Inflammatory macrophage (primary cell): ENCODE measurements around the gene GNAT1.
A peak's percentile ranks its signal among the peaks of the same experiment; 100 is the strongest.

ENCODE experiments used
- DNase-seq, 2 donors: peaks; one replicate each; pipeline ENCODE4 v3.0.0-alpha.2; 2020 to 2022

GNAT1 gene

DNA sequence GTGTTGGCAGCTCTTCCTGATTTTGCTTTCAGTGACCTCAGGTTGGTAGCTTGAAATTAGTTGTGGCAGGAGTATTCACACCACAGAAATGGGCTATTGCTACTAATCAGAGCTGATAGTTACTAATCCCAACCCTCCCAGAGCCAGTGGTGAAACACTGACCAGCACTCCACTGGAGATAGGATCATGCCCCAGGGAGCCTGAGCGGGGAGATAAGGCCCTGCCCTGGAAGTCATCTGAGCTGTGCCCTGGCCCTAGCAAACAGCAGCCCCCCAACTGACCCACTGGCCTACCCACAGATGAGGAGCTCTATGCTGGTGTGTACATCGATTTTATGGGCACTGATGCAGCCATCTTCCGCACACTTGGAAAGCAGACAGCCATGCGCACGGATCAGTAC is 9.4 kb upstream of the GNAT1 start:
- no peak for DNase-seq

DNA sequence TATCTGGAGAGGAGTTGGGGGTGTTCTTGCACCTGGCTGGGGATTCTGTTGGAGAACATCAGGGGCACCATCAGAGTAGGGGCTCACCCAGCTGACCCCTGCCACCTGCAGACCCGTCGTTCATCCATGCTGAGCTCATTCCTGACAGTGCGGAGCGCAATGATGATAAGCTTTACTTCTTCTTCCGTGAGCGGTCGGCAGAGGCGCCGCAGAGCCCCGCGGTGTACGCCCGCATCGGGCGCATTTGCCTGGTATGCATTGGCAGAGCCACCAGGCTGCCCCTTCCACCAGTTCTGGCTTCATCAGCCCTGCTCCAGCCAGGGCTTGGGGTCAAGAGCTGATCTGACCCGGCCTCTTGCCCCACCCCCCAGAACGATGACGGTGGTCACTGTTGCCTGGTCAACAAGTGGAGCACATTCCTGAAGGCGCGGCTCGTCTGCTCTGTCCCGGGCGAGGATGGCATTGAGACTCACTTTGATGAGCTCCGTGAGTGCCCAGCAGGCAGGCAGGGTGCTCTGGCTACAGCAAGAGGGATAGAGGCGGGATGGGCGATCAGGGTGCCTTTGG is 8.8 kb upstream of the GNAT1 start:
- no peak for DNase-seq

DNA sequence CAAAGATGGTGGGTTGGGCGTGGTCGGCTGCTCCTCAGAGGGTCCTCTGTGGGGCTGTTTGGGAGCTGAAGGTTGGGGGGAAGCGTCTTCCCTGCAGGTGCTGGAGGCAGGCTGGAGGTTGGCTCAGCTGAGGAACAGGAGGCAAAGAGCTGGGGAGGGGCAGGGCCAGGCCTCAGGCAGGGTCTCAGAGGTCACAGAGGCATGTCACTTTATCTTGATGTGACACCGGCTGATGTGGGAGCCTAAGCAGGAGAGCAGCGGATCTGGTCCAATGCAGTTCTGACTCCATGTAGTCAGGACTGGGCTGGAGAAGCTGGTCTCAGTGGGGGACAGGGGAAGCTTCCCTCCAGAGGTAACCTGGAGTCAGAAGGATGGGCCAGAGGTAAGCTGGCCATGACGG is 7.7 kb upstream of the GNAT1 start:
- DNase-seq: no peak

DNA sequence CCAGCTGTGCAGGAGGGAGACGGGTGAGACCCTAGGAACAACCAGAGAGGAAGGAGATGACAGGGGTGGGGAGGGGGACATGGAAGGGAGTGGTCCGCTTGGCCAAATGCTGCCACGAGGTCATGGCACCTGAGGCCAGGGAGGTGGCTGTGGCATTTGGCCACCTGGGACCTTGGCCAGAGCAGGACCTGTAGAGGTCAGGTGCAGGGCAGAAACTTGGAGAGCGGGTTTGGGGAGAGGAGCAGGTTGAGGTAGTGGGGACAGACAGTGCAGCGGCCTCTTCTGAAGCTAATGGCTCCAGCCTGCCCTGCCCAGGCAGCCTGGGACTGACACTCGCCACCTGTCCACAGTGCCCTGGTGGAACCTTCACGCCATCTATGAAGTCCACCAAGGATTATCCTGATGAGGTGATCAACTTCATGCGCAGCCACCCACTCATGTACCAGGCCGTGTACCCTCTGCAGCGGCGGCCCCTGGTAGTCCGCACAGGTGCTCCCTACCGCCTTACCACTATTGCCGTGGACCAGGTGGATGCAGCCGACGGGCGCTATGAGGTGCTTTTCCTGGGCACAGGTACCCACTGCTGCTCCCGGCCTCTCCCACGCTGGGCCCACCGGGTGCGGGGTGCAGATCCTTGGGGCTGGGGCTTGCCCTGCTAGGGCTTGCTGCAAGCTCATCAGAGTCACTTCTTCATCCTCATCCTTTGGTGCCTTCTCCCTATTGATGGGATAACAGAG is 7.0 kb upstream of the GNAT1 start:
- DNase-seq: no peak

DNA sequence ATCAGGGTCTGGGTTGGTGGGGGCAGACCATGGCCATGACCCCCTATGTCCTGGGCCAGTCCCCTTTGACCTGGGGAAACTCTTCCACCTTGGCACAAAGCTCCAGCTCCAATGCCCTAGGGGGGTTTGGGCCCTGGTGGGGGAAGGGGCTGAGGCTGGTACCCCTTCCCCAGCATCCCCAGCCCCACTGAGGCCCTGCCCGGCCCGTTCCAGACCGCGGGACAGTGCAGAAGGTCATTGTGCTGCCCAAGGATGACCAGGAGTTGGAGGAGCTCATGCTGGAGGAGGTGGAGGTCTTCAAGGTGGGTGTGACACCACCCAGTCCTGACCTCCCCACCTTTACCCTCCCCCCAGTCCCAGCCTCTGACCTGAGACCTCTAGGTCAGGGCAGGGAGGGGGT is 6.2 kb upstream of the GNAT1 start:
- no peak for DNase-seq

DNA sequence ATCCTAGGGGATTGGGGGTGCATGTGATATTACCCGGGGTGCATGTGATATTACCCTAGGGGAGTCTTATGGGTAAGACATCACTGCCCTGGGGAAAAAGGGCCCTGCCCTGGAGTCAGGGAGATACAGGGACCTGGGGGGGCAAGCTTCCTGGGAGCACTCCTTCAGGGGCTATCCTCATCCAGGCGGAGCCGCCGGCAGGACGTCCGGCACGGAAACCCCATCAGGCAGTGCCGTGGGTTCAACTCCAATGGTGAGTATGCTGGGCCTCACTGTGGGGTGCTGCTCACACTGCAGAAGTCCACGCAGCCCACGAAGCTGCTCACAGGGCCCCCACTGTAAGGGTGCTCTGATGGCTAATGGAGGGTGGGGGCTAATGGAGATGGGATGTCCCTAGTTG is 5.3 kb upstream of the GNAT1 start:
- DNase-seq: no peak

DNA sequence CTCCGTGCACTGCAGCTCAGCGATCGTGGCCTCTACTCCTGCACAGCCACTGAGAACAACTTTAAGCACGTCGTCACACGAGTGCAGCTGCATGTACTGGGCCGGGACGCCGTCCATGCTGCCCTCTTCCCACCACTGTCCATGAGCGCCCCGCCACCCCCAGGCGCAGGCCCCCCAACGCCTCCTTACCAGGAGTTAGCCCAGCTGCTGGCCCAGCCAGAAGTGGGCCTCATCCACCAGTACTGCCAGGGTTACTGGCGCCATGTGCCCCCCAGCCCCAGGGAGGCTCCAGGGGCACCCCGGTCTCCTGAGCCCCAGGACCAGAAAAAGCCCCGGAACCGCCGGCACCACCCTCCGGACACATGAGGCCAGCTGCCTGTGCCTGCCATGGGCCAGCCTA is 3.7 kb upstream of the GNAT1 start:
- no peak for DNase-seq

DNA sequence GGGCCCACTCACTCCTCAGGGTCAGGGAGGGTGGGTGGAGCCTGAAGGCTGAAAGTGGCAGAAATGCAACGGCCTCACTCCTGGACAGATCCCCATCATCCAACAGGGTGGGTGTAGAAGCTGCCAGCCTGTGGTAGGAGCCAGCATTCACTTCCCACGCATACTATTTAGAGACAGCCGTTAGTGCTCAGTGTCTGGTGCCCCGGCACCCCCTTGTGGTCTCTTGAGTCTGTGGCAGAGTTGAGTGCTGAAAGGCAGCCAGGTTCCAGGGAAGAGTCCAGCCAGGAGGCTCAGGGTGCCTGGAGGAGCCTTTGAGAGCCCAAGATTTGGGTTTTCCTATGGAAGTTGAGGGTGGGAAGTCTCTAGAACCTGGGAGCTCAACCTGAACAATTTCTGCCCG is 2.1 kb upstream of the GNAT1 start:
- peak; percentile 72 to 87 for DNase-seq

DNA sequence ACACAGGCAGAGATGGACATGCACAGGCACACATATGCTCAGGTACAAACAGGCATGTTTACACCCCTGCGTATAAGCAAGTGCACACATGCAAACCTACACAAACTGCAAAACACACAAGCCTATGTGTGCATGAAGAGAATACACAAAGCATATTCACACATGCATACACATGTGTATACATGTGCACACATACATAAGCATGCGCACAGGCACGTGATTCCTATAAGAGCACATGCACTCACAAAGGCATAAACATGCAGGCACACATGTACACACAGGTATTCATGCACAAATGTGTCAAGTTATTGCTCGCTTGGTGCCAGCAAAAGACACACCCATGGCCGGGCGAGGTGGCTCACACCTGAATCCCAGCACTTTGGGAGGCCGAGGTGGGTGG is 1.4 kb upstream of the GNAT1 start:
- DNase-seq: no peak

DNA sequence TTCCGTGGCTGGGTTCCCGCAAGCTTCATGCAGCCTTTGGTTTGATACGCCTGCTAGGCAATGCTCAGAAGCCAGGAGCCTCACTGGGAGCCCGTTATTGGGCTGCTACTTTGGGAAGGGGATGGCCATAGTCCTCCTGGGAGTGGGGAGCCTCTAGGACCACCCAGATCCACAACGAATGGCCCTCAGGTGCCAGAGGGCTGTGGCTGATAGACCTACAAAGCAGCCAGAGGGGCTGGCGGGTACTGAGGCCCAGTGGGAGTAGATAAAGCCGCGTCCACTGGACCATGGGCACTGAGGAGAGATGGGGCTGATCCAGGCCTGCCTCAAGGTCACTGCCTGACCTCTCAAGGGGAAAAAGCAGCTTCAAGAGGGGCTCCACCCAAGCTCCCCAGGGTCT is 714 bp downstream of the GNAT1 start:
- no peak for DNase-seq

DNA sequence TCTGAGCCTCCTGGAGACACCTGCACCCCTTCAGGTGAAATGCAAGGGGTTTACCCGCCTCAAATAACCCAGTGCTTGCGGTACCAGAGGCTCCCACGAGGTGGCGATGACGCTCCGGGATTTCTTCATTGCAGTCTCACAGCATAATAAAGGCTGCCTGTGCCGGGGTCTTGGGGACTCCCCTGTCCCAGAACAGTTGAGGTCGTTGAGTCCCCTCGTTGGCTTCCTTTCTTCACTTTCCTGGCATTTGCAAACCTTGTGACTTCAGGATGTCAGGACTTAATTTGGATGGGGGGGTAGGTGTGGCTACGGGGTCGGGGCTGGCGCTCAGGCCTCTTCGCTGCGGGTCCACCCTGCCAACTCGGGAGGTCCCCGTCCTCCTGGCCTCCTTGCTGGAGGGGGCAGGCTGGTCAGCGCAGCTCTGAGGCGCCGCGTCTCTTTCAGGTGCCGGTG is 1.3 kb downstream of the GNAT1 start:
- DNase-seq: peak; percentile 63 to 65

DNA sequence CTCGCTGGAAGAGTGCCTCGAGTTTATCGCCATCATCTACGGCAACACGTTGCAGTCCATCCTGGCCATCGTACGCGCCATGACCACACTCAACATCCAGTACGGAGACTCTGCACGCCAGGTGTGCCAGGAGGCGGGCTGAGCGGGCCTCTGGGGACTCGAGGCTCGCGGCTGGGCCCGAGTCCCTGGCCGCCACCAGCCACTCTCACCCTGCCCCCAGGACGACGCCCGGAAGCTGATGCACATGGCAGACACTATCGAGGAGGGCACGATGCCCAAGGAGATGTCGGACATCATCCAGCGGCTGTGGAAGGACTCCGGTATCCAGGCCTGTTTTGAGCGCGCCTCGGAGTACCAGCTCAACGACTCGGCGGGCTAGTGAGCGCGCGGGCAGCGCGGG is 1.9 kb downstream of the GNAT1 start:
- DNase-seq: no peak

DNA sequence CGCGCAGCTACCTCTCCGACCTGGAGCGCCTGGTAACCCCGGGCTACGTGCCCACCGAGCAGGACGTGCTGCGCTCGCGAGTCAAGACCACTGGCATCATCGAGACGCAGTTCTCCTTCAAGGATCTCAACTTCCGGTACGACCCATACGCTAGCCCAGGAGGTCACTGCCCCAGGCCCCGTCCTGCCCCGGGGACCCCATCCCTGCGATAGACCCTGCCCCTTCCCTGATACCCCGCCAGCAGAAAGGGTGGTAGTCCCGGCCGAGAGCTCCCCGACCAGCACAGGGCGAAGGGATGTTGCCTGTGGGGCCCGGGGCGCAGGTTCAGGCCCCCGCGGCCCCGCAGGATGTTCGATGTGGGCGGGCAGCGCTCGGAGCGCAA is 2.3 kb downstream of the GNAT1 start:
- DNase-seq: no peak

DNA sequence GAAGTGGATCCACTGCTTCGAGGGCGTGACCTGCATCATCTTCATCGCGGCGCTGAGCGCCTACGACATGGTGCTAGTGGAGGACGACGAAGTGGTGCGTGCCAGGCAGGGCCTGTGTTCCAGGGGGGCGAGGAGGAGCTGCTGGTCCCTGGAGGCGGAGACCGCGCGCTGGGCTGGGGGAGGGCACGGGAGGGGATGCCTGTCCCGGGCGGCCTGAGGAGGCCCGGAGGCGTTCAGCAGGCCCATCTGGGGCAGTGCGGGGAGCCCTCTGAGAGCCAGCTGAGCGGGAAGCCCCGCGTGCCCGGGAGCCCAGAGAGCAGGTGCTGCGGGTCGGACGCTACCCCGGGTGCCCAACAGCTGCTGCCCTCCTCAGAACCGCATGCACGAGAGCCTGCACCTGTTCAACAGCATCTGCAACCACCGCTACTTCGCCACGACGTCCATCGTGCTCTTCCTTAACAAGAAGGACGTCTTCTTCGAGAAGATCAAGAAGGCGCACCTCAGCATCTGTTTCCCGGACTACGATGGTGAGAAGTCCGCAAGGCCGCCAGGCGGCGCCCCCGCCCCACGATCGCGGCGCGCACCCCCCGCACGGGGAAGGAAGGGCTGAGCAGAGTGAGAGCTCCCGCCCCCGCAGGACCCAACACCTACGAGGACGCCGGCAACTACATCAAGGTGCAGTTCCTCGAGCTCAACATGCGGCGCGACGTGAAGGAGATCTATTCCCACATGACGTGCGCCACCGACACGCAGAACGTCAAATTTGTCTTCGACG is 2.9 kb downstream of the GNAT1 start:
- peak; percentile 15 to 32 for DNase-seq

DNA sequence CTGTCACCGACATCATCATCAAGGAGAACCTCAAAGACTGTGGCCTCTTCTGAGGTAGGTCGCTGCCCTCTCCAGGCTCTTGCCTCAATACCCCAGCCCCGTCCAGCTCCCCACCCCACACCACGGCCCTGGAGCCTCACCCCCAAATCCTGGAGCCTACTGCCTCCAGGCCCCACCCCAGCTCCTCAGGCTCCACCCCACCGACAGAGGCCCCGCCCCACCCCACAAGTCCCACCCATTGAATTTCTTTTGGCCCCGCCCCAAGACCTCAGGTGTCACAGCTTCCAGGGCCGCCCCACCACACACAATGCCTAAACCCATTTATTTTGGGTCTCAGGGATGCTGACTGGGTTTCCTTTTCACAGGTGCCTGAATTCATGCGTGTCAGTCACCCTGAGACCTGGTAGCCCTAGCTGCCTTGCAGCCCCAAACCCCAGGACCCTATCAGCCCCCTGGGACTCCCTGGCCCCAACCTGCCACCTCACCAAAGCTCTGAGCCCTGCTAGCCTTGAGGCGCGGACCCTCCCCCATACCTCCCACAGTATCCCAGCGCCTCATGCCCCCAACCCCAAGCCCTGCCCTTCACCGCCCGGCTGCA is 3.6 kb downstream of the GNAT1 start:
- no peak for DNase-seq

DNA sequence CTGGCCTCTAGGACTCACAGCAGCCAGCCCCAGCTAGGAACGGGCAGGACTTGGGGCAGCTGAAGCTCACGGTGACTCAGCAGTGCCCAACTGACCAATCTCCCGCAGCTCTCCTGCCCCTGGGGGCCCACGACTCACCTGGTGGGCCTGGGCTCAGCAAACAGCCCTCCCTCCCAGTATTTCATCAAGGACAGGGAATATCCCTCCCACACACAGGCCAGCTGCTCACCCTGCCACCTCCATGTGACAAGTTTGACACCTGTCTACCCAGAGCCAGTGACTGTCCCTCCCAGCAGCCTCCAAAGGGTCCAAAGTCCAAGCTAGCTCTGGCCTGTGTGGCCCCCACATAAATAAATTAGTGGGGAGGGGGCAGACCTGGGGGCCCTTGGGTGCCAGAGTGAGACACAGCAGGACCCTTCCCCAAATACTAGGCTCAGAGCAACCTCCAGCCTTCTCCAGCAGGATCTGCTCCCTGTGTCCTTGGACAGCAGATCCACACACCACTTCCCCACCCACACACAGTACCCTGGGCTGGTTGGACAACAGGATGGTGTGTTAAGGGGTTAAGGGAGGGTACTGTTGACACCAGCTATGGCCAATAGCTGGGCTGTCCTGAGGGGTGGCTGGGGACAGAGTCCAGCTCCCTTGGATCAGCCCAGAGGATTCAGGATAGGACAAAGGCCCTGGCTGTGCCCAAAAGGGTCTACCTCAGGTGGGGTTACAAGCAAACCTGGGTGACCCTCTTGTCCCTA is 4.3 kb downstream of the GNAT1 start:
- no peak for DNase-seq

DNA sequence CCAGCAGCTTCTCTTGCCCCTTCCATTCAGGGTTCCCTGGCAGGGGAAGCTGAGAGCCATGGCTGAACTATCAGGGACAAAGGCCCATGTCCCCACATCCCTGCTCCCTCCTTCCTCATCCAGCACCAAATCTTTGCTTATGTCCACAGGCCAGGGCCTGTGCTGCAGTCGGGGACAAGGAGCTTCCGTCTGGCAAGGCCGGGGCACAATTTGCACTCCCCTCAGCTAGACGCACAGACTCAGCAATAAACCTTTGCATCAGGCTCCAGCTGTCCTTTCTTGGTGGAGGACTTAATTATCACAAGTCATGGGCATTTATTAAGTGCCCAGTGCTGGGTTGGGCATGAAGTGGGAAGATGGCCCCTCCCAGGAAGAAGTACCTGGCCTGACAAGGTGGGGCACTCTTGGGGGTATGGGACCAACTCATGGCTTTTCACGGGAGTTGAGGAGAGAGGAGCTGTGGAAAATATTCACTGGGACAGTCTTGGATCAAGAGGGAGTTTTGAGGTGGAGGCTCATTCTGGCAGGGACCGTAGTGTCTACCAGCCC is 4.9 kb downstream of the GNAT1 start:
- DNase-seq: no peak

DNA sequence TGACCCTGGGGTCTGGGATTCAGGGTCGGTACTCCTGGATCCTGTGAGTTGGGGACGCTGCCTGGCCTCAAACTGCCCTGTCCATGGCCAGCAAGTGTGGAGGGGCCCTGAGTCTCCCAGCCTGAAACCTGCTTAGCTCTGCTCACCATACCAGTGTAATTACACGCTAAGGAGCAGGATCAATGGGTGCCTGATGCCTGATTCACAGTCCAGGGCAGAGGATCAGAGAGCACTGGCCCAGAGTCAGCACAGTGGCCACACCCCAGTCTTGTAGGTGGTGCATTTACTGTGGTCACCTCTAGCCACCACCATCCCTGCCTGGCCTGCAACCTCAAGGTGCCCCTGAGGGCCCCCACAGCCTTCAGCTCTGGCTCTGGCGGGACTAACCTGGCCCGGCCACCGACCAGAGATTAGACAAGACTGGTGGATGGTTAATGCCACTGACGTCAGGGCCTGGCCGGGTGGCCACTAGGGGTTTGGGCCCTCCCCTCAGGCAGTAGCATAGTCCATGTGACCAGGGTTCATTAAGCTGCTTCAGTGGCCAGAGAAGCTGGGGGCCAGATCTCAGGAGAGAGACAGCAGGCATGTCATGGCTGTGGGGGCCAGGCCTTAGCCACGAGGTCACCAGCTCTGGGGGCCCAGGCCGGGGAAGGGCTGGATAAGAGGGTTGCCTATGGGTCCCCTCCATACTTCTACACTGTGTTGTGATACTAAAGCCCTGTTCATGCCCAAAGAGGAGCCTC is 10.3 kb downstream of the GNAT1 start:
- DNase-seq: no peak

DNA sequence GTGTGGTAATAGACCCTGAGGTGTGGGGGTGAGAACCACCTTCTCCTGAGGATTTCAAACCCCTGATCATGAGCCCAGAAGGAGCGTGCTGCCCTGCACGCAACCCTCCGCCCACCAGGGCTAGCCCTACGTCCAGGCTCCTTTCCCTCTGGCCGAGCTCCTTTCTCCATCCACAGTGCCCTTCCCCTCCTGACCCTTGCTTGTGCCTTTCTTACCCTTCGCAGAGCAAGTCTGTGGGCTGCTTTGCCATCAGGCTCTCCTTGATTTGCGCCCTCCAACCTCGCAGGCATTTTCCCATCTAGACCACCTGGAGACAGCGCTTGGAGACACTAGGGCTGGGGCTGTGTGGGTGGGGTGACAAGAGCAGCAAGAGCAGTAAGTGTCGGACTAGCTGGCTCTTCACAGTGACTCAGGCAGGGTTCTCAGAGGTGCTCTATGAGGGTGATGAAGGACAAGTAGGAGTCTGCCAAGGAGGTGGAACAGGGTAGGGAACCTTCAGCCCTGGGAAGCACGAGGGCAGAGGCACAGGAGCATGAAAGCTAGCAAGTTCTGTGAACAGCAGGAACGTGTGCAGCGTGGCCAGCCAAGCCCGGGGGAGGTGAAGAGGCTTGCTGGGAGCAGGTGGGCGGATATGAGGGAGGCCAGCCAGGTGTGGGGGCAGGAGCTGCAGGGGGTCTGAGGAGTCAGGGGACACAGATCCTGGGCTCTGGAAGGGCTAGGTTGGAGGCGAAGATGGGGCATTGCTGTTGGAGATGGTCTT is 11.1 kb downstream of the GNAT1 start:
- DNase-seq: no peak

DNA sequence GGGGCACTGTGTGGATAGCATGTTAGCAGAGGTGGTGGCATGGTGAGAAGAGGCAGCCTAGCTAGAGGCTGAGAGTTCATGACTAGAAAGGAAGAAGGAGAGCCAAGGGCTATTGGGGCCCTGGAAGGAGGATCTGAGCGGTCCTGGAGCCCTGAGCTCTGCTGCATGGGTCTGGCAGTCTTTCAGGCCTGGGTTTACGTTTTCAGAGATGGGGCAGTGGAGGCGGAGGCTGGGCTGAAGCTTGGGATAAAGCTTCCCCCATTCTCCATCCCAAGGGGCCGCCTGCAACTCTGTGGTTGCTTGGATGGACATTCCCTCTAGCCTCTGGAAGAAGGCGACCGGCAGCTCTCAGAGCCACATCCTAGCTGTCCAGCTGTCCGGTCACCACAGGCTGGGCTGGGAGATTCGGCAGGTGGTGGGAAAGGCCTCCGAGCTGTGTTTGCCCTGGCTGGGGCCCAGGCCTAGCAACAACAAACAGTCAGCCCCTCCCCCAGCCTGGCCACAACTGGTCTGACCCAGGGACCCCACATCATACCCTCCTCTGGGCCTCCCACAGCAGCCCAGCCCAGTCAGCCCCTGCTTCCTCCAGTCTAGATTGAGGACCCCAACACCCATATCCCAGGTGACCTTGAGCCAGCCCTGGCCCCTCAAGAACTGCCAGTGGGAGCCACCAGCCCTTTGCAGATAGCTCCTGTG is 11.9 kb downstream of the GNAT1 start:
- DNase-seq: no peak
